HG03159 (cell line): ENCODE results near the gene TAF13.
"Not testable (repeated sequence)": the region's sequence is repeated elsewhere in the genome, so short reads cannot be mapped to it uniquely, and the experiment has no call there.

Experiments used
- ATAC-seq: cut with Tn5 transposase; IDR thresholded peaks from one replicate; pipeline ENCODE4 v1.9.1; 2021; ENCODE audit warnings: mild to moderate bottlenecking, moderate library complexity; ENCODE audit not compliant: unreplicated experiment

TAF13 gene

DNA sequence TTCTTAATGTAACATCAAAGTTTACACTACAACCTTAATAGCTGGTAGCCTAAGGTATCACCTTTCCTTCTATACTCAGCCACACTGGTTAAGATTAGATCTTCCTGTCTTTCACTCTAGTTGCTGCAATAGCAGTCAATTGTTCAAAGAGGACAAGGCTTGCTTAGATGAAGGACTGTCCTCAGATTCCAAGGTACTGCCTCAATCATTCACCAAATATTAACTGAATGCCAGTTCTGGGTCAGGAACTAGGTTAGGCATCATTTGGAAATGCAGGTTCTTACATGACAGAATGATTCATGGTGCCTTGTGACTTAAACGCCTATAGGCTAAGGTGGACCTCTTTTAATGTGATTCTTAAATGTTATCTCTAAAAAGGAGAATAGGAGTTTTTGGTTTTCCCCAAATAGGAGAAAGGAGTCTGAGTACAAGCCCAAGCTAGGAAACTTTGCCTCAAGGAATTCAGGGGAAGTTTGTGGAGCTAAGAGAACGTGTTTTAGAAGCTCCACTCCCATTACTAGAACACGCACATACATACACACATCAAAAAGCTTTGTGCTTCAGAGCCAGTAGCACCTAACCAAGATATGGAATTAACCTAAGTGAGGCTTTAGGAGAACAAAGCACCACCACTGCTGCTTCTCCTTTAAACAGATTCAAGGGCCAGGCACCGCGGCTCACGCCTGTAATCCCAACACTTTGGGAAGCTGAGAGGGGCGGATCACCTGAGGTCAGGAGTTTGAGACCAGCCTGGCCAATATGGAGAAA lies 25.4 kb downstream of the TAF13 start:
- ATAC-seq, result no peak

DNA sequence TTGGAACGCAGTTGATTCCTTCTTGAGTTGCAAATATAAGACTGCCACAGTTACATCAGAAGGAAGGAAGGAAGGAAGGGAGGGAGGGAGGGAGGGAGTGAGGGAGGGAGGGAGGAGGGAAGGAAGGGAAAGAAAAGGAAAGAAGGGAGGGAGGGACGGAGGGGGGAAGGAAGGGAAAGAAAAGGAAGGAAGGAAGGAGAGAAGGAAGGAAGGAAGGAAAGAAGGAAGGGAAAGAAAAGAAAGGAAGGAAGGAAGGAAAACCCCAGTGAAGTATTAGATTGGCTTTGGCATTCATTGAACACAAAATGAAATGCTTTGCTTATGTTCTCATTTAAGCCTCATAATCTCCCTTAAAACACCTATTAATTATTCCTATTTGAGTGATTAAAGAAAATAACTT lies 27.5 kb downstream of the TAF13 start:
- ATAC-seq, result no peak

DNA sequence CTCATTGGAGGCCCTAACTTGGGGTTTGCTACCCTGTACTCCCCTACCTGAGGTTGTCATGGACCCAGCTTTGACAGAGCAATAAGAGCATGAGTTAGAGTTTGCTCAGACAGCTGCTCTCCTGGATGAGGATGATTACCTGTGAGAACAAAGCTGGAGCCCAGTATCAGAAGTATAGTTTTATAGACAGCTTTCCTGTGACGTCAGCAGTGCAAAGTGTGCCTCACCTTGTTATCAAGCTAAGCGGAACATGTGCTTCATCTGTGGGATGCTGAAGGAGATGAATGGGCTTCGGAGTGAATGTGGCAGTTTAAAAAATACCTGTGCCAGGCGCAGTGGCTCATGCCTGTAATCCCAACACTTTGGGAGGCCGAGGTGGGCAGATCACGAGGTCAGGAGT lies 28.5 kb downstream of the TAF13 start:
- no peak for ATAC-seq

DNA sequence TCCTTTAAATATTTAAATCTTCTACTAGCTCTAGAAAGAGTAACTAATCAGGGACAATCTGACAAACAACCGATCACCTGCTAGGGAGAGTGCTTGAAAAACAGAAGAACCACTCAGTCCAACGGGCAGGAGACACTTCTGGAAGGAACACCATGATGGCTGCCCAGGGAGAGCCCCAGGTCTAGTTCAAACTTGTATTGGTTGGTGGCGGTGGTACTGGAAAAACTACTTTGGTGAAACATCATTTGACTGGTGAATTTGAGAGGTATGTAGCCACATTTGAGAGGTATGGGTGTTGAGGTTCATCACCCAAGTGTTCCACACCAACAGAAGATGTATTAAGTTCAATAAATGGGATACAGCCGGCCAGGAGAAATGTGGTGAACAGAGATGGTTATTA lies 29.1 kb downstream of the TAF13 start:
- ATAC-seq, result no peak

DNA sequence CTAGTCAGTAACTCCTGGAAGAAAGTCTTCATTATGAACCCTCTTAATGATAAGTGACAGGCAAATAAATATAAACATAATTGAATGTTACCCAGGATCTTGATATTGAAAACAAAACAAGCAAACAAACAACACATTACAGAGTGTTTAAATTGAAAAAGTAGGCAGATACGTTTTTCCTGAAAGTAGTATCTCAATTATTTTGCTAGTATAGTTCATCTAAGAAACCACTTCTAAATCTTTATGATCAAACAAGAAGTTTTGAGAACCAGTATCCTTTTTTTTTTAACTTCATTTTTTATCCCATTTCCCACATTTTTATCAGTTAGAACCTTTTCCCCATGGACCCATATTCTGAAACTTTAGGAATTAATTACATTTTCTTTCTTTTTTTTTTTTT lies 30.2 kb downstream of the TAF13 start:
- no peak for ATAC-seq

DNA sequence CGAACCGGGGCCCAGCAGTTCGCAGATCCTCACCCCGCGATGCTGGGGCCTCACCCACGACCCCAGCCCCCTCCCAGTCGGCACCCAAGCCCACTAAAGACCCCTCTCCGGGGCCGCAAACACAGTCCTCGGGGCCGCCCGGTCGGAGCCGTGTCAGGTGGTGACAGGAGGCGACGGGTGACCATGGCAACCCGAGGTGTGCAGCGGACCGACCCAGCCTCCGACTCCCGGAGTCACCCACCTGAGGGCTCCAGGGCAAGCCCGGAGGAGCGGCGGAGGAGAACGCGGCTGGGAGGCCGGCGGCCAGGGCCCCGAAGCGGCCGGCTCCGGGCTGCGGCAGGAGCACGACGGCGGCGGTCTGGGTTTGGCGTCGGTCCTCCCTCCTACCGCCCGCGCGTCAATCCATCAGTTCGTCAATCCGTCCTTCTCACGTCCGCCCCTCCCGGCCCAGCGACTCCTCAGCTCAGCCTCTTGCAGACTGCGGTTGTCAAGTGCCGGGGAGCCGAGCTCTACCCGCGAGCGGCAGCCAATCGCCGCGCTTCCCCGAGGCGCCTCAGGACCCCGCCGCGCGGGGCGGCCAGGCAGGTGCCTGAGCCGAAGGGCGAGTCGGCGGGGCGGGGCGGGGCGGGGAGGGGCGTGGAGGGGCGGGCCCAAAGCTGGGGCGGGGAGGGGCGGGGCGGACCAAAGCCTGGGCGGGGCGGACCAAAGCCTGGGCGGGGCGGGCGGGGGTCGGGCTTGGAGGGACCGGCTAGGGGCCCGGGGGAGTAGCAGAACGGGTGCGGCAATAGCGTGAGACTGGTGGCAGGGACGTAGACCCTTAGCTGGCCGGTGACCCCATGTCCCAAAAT lies 34.0 kb downstream of the TAF13 start, which contains the start of gene WDR47:
Gene WDR47 (minus strand): TSS at position 482 of the 848 bp plus-strand sequence. CDS start 18,590 bp downstream, outside the sequence.
- ATAC-seq, result peak; percentile 96

DNA sequence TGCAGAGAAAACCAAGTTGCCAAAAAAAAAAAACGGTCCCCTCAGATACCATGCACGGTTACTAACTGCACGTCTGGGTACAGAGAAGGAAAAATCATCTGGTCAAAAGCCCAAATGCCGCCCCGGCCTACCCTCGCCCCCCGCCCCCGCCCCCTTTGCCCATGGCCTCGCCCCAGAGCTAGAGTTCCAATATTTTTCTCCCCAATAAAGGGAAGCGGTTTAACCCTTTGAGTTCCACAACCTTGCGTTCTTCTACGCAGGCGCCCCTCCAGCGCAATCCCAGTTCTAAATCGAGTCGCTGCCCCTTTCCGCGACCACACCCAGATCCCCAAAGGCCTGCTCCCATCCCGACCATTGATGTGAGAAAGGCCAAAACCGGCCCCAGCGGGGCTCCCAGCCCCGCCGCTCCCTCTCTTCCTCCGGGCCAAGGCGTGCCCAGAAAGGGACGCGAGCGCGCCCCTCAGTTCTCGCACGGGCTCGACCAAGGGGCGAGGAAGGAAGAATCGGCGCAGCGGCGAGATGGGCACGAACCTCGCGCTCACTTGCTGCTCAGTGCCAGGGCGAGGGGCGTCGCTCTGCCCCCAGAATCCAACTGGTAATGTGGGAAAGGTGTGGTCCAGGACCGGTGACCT lies 34.7 kb downstream of the TAF13 start:
- peak; percentile 29 for ATAC-seq

DNA sequence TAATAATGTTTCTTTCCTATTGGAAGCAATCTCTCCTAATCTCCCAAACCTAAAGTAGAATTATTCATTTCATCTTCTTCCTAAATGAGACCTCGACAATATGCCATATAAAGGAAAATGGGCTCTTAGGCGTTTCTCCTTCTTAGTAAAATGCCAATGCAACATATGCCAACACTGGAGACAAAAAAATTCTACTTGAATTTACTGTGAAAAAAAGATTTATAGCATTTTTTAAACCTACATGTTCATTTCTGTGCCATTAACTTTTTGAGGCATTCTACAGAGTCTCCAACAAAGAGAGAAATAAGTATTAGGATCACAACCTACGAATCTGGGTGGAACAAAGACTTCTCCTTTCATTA lies 35.2 kb downstream of the TAF13 start:
- no peak for ATAC-seq

DNA sequence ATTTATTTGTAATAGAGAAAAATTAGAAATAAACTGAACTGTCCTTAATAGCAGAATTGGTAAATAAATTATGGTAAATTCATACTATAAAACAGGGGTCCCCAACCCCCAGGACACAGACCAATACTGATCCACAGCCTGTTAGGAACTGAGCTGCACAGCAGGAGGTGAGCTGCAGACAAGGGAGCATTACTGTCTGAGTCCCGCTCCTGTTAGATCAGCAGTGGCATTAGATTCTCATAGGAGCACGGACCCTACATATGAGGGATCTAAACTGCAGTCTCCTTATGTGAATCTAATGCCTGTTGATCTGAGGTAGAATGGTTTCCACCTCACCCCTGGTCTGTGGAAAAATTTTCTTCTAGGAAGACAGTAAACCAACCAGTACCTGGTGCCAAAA lies 41.4 kb downstream of the TAF13 start:
- ATAC-seq, result no peak

DNA sequence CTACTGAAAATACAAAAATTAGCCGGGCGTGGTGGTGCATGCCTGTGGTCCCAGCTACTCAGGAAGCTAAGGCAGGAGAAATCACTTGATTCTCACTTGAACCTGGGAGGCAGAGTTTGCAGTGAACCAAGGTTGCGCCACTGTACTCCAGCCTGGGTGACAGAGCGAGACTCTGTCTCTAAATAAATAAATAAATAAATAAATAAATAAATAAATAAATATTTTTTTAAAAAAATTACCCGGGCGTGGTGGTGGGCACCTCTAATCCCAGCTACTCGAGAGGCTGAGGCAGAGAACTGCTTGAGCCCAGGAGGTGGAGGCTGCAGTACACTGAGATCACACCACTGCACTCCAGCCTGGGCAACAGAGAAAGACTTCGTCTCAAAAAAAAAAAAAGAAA lies 46.3 kb downstream of the TAF13 start:
- not testable (repeated sequence) for ATAC-seq

DNA sequence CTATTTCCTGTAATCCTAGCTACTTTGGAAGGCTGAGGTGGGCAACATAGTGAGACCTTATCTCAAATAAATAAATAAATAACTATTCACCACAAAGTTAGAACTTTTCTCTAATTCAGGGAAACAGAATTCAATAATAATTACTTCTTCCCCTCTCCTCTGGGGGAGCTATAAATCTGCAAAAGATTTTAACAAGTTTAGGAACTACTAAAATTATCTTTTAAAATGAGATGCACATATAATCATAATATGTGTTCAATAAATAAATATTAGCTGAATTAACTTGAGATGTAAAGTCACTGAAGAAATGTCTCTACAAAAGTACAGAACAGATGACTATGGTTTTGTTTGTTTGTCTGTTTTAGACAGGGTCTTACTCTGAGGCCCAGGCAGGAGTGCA lies 48.0 kb downstream of the TAF13 start:
- ATAC-seq, result no peak

DNA sequence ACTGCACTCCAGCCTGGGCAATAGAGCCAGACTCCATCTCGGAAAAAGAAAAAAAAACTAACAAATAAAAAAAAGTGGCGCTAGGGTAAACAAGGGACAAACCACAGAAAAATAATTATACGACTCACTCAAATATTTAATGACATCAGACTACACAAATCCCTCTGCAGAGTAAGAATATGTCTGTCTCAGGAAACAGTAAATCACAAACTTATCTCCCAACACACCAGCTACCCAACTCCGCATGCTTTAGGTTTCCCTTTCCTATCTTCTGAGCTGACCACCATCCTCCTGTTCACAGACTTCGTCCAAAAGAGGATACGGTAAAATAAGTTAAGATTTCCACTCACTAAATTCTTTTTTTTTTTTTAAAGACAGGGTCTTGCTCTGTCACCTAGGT lies 50.1 kb downstream of the TAF13 start:
- no peak for ATAC-seq

DNA sequence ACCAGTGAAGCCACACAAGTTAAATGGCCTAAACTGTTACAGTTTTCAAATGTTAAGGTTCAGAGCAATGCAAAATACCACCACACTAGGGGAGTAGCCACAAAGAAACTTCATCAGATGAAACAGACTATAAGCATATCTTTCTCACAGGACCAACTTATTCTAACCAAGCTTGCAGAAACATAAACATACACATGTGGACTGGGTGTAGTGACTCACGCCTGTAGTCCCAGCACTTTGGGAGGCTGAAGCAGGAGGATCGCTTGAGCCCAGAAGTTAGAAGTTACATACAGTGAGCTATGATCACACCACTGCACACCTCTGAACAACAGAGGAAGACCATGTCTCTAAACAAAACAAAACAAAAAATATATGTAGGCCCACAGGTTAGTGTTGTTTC lies 51.2 kb downstream of the TAF13 start:
- no peak for ATAC-seq

DNA sequence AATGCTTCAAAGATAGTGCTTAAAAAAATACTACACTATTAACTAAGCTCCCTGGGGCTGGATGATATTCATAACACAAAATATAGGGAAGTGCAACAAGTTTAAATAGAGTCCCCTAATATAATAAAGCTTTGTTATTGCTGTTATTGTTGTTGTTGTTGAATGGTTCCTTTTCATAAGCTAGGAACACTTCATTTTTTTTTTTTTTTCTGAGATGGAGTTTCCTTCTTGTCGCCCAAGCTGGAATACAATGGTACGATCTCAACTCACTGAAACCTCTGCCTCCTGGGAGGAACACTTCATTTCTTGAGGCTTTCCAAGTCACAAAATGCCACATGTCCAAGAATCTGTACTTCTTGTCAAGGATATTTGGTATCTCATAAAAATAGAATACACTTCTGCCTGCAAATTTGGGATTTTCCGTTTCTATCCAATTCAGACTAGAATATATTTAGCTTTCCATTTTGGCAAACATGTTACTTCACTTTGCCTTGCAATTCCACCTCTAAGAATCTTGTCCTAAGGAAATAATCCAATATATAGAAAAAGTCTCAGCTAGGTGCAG lies 55.0 kb downstream of the TAF13 start:
- ATAC-seq, result no peak

DNA sequence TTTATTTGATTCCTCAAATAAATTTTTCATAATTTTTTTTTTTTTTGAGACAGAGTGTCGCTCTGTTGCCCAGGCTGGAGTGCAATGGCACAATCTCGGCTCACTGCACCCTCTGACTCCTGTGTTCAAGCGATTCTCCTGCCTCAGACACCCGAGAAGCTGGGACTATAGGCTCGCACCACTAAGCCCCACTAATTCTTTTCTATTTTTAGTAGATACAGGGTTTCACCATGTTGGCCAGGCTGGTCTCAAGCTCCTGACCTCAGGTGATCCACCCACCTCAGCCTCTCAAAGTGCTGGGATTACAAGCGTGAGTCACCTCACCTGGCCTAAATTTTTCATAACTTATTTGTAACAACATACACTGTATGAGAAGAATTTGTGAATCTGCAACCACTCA lies 58.1 kb downstream of the TAF13 start:
- not testable (repeated sequence) for ATAC-seq

DNA sequence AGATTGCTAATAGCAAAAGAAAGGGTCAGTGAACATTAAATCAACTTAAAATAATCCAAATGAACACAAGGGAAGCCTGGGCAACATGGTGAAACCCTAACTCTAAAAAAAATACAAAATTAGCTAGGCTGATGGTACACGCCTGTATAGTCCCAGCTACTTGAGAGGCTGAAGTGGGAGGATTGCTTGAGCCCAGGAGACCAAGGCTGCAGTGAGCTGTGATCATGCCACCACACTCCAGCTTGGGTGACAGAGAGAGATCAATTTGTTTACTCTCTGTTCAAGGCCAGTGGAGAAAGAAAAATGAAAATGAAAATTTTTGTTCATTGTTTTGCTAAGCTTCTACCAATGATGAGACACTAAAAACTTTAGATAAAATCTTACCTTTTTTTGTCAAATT lies 58.7 kb downstream of the TAF13 start:
- ATAC-seq, result no peak
